GM12878 (cell line): ENCODE measurements around the gene INPP4B. TPM values are rescaled to one million over a fixed set of nuclear protein-coding genes. Genes with fewer than 3 reads are reported as not detected.

Experiments
- ATAC-seq: fragments of 200-7000 bp; cut with Tn5 transposase; 3 replicates; pipeline ENCODE4 v1.9.1; 2020; ENCODE audit warnings: mild to moderate bottlenecking, moderate library complexity
- BruUV-seq: library from RNA; stranded (reverse); fragments of 400-500 nt; replicated peaks from 2 replicates; lab custom pipeline; 2021; lab: Mats Ljungman, UMichigan
- CTCF ChIA-PET: fragments of 300-600 bp; sonication (Branson Sonifier 250); formaldehyde crosslinking; extraction: SDS; loops from one replicate; lab custom pipeline; 2021; ENCODE audit warnings: inconsistent platforms; lab: Yijun Ruan, JAX
- POLR2A ChIA-PET: fragments of 350-600 bp; formaldehyde crosslinking; extraction: SDS; loops from one replicate; lab custom pipeline; 2021; ENCODE audit warnings: inconsistent platforms; lab: Charles Lee
- RAD21 ChIA-PET: fragments of 300-600 bp; sonication (Branson Sonifier 250); formaldehyde crosslinking; loops from one replicate; lab custom pipeline; 2023; ENCODE audit warnings: antibody characterized with exemption; ENCODE audit not compliant: unreplicated experiment; lab: Charles Lee
- SMC1A ChIA-PET: fragments of 300-600 bp; sonication (Branson Sonifier 250); formaldehyde crosslinking; loops from one replicate; lab custom pipeline; 2023; ENCODE audit not compliant: unreplicated experiment, uncharacterized antibody; lab: Charles Lee
- DNase-seq: peaks from one replicate; pipeline ENCODE4 v3.0.0-alpha.2; 2011; ENCODE audit warnings: low read depth, low spot score
- FAIRE-seq: peaks from 3 replicates; lab custom pipeline; 2011; peaks lifted over from hg19 to GRCh38; lab: Jason Lieb, UNC
- H2AFZ ChIP-seq: 2 replicates; pipeline ENCODE4 v1.6.0; 2011; ENCODE audit warnings: low read depth, low read length, control low read depth; ENCODE audit not compliant: control insufficient read depth
- H3K27ac ChIP-seq: 2 replicates; pipeline ENCODE4 v1.5.1; 2011; ENCODE audit warnings: control low read depth; ENCODE audit not compliant: control insufficient read depth, insufficient read depth
- H3K27me3 ChIP-seq, 2 experiments: replicated peaks in 1 of 2; 2 replicates each; pipeline versions ENCODE4 v1.6.0 to v1.6.1; 2011; ENCODE audit warnings: low read length in 1 of 2; ENCODE audit not compliant: control insufficient read depth in 2 of 2, insufficient read depth in 2 of 2
- H3K36me3 ChIP-seq, 2 experiments: 2 replicates each; pipeline ENCODE4 v1.5.1; 2011; ENCODE audit warnings: low read length in 1 of 2; ENCODE audit not compliant: control insufficient read depth in 2 of 2, insufficient read depth in 2 of 2
- H3K4me1 ChIP-seq: 2 replicates; pipeline ENCODE4 v1.6.1; 2011; ENCODE audit warnings: mild to moderate bottlenecking, low read length, moderate library complexity, mixed read lengths; ENCODE audit not compliant: control insufficient read depth, insufficient read depth
- H3K4me2 ChIP-seq: 2 replicates; pipeline ENCODE4 v1.6.0; 2011; ENCODE audit warnings: control low read depth; ENCODE audit not compliant: control insufficient read depth, insufficient read depth
- H3K4me3 ChIP-seq: fragments of 200-600 bp; sonication (generic); 2 replicates; pipeline ENCODE4 v1.5.1; 2016
- H3K79me2 ChIP-seq: 2 replicates; pipeline ENCODE4 v1.6.0; 2011; ENCODE audit warnings: low read length; ENCODE audit not compliant: control insufficient read depth, insufficient read depth
- H3K9ac ChIP-seq: 2 replicates; pipeline ENCODE4 v1.8.0; 2011; ENCODE audit warnings: low read length, control low read depth, mixed read lengths; ENCODE audit not compliant: control insufficient read depth, insufficient read depth
- H3K9me3 ChIP-seq: replicated peaks from 3 replicates; pipeline ENCODE4 v1.5.1; 2011; ENCODE audit warnings: mild to moderate bottlenecking, low read length; ENCODE audit not compliant: control insufficient read depth, insufficient read depth
- H4K20me1 ChIP-seq: 2 replicates; pipeline ENCODE4 v1.6.0; 2011; ENCODE audit not compliant: control insufficient read depth, insufficient read depth
- CREB1 ChIP-seq: IDR thresholded peaks from 2 replicates; pipeline ENCODE4 v1.6.1; 2012; ENCODE audit warnings: low read depth, mild to moderate bottlenecking, inconsistent platforms
- ESRRA ChIP-seq: IDR thresholded peaks from 2 replicates; pipeline ENCODE4 v1.6.1; 2012; ENCODE audit warnings: mild to moderate bottlenecking, low read length, improper control_type of control experiment
- NBN ChIP-seq: fragments of 450-650 bp; IDR thresholded peaks from 2 replicates; pipeline ENCODE4 v1.6.1; 2016
- POLR2AphosphoS2 ChIP-seq: IDR thresholded peaks from 2 replicates; pipeline ENCODE4 v1.6.1; 2011; ENCODE audit warnings: low read depth, mild to moderate bottlenecking, low read length, improper control_type of control experiment, moderate library complexity
- USF1 ChIP-seq: IDR thresholded peaks from 2 replicates; pipeline ENCODE4 v1.6.1; 2011; ENCODE audit warnings: borderline replicate concordance, low read depth, mild to moderate bottlenecking, moderate library complexity, mixed read lengths, low read length; ENCODE audit not compliant: insufficient read depth; ENCODE audit errors: extremely low read length
- in situ Hi-C: fragments of 300-500 bp; cut with MboI; formaldehyde crosslinking; loops from 9 replicates; pipeline ENCODE4 v1.14.3; 2018; ENCODE audit warnings: mixed read lengths
- intact Hi-C: fragments of 100-400 bp; cut with micrococcal nuclease; formaldehyde crosslinking; loops from one replicate; pipeline ENCODE4 v1.14.2; 2022; ENCODE audit not compliant: unreplicated experiment
- polyA plus RNA-seq, 11 experiments: library from polyadenylated mRNA; depleted of rRNA in 4 of 11; unstranded in 6 of 11; stranded (reverse) in 5 of 11; fragments of >200 nt; fragmentation: Nextera tagmentation in 4 of 11; fragmentation: Illumina TruSeq in 1 of 11; extraction: Ambion mirVana in 4 of 11; extraction: Trizol in 1 of 11; gene quantifications; 1 replicate in 1 of 11; 2 replicates in 10 of 11; pipeline versions ENCODE4 v1.2.1 to v1.2.3, GENCODE V29; 2011 to 2016; ENCODE audit warnings: inconsistent platforms in 2 of 11, missing spikeins in 2 of 11, low read depth in 1 of 11
- total RNA-seq, 4 experiments: library from RNA; depleted of rRNA in 3 of 4; stranded (reverse); fragments of >200 nt in 3 of 4; fragmentation: Illumina TruSeq in 1 of 4; extraction: Trizol in 1 of 4; gene quantifications; 2 replicates each; pipeline versions ENCODE4 v1.2.1 to v1.2.3, GENCODE V29; 2013 to 2021

Gene INPP4B
- total and polyA plus RNA-seq, 10 of the 15 experiments (the other 5 are each of a cell fraction or from before 2014, with no cell fraction given) = 0.53 to 11.2 (median 0.95) TPM

- ChIA-PET POLR2A (no interaction called here), CTCF (interaction anchor here (1.0 to 8.0 kb wide), 9 partner anchors 9 to 588 kb away, joined by 4 to 107 read pairs (median 6); no protein-coding TSS in a partner anchor), RAD21 (interaction anchor here (0.6 to 9.5 kb wide), 4 partner anchors 9 to 433 kb away, joined by 3 to 111 read pairs (median 4); no protein-coding TSS in a partner anchor), SMC1A (interaction anchor here (0.7 to 2.4 kb wide), 14 partner anchors 9 to 515 kb away, joined by 3 to 15 read pairs (median 4); no protein-coding TSS in a partner anchor)
- no peak for DNase-seq
- intact Hi-C loops = loop anchor here (5.0 kb wide), 1 partner anchor 148 kb away; no protein-coding TSS in a partner anchor
- no peak for TF ChIP-seq NBN
- no peak for TF ChIP-seq USF1
- TF ChIP-seq ESRRA = no peak
- TF ChIP-seq CREB1 = no peak
- TF ChIP-seq POLR2AphosphoS2 = no peak
- Histone ChIP-seq H2AFZ (no peak overlapping the region), H3K36me3 (no peaks in the 10 kb centered on the region), H3K4me1 (no peaks in the 10 kb centered on the region), H3K4me3 (no peak overlapping the region), H3K79me2 (no peaks in the 10 kb centered on the region), H3K9me3 (no peaks in the 10 kb centered on the region), H3K27ac (no peak overlapping the region), H4K20me1 (no peaks in the 10 kb centered on the region), H3K9ac (no peak overlapping the region), H3K4me2 (no peak overlapping the region), H3K27me3 (no peaks in the 10 kb centered on the region)
- in situ Hi-C loops = loop anchor here (10.0 to 25.0 kb wide), 2 partner anchors 361 to 578 kb away; no protein-coding TSS in a partner anchor
- BruUV-seq = no TSS peak
- no peak for ATAC-seq
- FAIRE-seq = no peak
Measured at GRCh38 chr4:142715727-142716126, 130.4 kb downstream of the INPP4B start.
